NCI-H1417 (cell line): ENCODE measurements around the gene CACNA1A.
"Not testable (repeated sequence)": the region's sequence is repeated elsewhere in the genome, so short reads cannot be mapped to it uniquely, and the experiment has no call there.

ENCODE experiments used
- DNase-seq, 3 experiments: peaks; one replicate each; lab custom pipeline; 2025; lab: John Stamatoyannopoulos, UW

CACNA1A gene

DNA sequence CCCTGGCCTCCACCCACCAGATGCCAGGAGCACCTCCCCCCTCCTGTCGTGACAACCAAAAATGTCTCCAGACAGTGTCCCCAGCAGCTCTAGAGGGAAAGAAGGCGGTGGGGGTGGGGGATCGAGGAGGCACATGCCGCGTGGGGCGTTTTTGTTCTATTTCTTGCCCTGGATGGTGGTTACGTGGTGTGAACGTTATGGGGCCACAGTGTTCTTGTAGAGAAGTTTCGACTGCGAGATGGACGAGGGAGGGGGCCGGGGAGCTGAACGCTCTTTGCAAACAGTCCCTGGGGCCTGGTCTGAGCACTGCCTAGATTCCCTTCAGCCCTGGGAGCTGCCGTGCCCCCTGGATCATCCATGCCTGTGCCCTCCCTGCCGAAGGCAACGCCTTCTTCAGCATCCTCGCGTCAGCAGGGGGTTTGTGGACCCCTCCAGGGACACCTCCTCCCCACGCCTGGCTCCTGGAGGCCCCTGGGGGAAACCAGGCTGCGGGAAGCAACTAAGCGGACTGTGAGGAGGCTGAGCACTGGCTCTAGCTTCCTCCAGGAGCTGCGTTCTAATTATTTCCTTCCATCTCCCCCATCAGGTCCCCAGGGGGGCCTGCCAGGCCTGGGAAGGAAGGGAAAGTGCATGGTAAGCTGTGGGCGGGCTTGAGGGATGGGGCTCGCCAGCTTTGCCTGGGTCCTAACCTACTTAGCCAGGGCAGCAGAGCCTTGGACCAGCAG, 224.6 kb downstream of the CACNA1A start:
- no peak for DNase-seq

DNA sequence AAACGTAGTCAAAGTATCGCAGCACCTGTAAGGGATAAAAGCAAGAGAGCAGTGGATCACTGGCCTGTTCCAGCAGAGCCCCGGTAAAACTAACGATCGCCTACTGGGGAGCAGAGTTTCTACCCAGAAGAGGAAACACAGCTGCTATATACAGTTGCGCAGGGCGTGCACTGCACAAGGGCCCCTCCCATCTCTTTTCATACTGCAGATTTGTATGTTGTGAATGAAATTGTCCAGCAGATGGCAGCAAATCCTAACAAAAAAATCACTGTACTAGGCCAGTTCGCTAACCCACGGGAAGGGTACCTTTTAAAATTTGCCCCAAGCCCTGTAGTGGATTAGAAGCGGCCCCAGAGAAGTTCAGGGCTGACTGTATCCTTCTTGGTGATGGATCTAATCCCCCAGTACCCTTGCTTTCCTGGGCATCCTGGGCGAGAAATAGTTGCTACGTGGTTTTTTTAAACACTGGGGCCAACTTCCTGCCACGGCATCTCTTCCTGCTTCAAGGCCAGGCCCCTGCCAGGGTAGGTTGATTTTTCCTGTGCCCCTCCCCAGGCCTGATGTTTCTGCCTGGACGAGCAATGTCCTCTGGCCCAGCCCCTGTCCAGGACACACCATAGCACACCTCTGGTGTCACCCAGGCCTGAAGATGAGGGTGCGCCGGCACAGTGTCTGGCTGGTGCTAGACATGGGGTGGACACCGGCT, 229.0 kb downstream of the CACNA1A start:
- DNase-seq = peak; percentile 57 to 88 (median 70)

DNA sequence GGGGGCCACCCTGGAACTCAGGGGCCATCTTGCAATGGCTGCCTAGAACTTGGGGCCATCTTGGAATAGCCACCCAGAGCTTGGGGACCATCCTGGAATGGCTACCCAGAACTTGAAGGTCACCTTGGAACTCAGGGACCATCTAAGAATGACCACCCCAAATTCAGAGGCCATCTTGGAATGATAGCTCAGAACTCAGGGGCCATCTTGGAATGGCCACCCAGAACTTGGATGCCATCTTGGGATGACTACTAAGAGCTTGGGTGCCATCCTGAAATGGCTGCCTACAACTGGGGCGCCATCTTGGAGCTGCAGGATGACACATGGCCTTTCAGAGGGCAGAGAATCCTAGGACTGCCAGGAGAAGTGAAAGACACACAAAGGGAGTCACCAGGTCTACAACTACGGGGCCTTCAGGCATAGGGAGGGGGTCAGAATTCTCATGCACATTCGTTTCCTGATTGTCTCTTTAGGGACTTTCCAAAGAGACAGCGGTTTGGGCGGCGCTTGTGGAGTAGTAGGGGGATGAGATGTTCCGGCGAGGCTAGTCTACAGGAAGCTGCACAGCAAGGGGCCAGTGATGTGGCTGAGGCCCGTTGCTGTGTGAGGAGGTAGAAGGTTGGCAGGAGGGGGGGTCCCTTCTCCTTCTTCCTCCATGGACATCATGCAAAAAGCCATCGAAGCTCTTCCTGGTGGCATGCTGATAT, 231.1 kb downstream of the CACNA1A start:
- DNase-seq = no peak

DNA sequence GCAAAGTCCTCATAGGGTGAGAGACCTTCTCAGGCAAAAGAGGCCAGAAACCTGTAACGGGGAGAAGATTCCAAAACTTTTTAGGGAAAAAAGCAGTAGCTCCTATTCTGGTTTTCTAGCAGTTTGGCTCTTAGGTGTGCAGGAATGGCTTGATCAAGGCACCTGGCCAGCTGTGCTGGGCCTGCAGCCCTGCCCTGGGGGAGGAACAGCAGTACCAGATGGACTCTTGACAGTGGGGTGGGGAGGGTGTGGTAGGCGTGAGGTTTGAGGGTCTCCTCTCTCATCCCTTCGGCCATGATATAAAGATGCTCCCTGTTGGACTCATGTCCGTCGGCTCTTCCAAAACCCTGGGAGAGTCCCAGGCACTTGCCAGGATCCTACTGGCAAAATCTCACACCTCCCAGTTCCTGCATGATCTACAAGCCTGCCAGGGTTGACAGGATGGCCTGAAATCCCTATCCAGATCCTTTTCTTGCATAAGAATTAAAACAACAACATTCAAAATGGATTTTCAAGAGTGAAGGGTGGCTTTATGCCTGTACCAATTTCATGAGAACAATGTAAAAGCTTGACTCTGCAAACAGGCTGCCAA, 235.7 kb downstream of the CACNA1A start:
- DNase-seq = no peak

DNA sequence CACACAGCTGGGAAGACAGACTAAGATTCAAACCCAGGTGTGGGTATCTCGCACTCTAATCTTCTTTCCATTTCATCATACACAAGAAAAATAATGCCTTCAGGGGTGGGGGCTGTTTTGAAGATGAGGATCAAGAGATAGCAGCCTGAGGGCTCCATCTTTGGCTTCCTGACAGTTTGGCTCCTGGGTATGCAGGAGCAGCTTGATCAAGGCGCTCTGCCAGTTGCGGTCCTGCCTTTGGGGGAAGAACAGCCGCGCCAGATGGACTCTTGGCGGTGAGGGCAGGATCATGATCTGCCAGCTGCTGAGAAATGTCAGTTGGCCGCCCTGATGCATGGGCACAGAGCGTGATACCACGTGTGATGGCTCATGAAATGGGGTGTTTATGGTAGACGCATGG, 236.9 kb downstream of the CACNA1A start:
- DNase-seq = no peak

DNA sequence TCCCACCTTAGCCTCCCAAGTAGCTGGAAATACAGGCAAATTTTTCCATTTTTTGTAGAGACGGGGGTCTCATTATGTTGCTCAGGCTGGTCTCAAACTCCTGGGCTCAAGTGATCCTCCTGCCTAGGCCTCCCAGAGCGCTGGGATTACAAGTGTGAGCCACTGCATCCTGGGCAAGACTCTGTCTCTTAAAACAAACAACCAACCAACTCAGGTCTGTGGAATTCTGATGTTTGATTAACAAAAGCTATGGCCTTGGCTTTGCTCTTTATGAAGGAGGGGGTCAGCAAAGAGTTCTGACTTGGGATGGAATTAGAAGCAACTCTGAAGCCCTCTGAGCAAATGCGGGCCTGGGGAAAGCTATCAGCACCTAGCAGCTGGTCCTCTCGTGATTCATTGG, 238.4 kb downstream of the CACNA1A start:
- DNase-seq = no peak

DNA sequence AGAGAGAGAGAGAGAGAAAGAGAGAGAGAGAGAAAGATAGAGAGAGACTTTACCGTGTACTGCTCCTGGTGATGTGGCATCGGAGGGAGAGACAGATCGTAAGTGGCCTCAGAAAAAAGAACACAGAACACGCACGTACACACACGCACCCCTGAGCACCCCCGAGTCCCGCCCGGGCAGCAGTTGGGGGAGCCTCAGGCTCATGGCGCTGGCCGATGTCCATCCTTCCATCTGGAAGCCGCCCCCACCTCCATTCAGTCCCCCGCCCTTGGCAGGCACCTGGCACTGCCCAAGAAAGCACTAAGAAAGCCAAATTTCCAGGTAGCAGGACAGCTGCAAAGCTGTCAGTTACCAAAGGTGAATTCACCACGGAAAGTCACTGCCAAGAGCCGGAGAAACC, 239.1 kb downstream of the CACNA1A start:
- no peak for DNase-seq

DNA sequence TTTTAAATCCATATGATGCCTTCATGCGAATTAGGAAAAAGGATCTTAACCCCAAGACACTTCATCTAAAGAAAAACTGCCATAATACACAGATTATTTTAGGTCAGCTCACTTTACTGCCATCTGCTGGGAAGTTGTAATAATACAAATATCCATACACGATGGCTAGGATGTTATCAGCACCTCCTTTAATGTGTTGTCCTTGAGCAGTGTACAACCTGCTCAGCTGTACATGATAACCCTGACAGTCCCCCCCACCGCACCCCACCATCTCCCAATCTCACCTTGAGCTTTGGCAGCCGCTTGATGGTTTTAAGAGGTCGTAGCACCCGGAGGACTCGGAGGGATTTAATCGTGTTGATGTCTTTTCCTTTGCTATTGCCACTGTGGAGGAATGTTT, 243.8 kb downstream of the CACNA1A start:
- peak; percentile 1 to 59 (median 11) for DNase-seq

DNA sequence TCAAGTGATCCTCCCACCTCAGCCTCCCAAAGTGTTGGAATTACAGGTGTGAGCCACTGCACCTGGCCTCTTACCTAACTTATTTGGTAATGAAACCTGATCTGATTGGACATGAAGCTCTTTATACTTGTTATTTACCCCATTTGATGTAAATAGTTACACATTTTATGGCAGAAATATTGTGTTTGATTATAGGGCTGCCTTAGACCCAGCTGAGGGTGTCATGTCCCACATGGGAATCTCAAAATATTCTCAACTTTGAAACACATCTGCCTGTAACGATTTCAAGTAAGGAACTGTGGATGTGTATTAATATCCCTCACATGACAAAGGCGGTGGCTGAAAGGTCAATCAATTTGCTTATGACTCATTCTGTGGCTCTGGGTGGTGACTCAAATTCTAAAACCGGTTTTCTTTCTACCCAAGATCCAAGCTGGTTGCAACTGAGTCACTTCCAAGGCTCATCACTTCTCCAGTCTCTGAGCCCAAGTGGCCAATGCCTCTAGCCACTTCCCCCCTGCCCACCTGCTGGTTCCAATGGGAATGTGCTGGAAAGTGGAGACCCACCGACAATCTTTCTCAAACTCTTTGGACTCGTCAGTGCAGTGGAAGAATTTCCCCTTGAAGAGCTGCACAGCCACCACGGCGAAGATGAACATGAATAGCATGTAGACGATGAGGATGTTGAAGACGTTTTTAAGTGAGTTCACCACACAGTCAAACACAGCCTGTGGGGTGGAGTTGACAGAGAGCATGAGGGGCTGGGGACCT, 245.2 kb downstream of the CACNA1A start:
- DNase-seq = peak in 1 of 3 experiments; percentile 8

DNA sequence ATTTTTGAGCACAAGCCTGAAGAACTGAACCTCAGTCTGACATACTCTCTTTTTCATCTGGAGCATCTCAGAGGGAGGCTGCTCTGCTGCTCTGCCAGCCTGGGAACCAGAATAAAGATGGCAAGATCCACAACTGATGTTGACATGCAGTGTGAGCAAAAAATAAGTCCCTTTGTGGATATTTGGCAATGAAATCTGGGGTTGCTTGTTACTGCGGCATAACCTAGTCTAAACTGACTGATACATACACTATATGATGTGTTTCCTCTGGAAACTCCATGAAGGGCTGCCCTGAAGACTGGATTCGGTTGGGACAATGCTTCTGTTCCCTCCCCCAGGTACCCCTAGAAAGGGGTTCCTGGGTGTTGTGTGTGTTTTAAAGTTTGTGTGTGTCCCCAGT, 249.4 kb downstream of the CACNA1A start:
- no peak for DNase-seq

DNA sequence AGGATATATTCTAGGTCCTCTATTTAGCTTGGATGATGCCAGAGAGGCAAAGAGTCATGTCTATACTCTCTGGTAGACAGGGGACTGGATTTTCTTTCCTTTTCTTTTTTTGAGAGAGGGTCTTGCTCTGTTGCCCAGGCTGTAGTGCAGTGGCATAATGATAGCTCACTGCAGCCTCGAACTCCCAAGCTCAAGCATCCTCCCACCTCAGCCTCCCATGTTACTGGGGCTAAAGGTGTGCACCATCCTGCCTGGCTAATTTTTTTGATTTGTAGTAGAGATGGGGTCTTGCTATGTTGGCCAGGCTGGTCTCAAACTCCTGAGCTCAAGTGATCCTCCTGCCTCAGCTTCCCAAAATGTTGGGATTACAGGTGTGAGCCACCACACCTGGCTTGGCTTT, 249.9 kb downstream of the CACNA1A start:
- not testable (repeated sequence) for DNase-seq

DNA sequence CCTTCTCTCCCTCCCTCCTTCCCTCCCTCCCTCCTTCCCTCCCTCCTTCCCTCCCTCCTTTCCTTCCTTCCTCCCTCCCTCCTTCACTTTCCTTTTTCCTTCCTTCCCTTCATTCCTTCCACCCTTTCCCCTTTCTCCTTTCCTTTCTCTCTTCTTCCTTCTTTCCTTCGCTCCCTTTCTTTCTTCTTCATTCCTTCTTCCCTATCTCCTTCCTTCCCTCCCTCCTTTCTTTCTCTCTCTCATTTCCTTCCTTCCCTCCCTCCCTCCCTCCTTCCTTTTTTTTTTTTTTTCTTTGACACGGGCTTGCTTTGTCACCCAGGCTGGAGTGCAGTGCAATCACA, 250.6 kb downstream of the CACNA1A start:
- no peak for DNase-seq

DNA sequence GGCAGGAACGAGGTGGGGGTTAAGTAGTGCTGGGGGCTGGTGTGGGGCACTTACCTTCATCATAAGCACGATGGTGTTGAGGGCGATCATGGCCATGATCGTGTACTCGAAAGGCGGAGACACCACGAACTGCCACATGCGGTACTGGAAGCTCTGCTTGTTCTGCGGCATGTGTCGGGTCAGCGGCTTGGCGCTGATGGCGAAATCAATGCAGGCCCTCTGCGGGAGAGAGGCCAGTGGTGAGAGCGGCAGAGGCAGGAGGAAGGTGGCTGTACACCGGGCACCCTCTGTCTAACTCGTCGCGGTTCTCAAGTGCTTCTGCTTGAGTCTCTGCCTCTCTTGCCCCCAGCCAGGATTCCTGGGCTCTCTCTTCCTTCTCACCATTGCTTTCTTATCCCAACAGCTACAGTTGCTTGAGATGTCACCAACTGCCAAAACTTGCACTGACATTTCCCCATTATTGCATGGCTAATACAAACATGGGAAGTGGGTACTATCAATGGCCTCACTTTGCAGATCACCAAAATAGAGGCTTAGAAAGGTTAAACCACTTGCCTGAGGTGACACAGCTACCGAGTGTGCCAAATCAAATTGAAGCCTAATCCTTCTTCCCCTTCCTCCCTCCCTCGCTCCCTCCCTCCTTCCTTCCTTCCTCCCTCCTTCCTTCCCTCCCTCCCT, 251.1 kb downstream of the CACNA1A start:
- no peak for DNase-seq

DNA sequence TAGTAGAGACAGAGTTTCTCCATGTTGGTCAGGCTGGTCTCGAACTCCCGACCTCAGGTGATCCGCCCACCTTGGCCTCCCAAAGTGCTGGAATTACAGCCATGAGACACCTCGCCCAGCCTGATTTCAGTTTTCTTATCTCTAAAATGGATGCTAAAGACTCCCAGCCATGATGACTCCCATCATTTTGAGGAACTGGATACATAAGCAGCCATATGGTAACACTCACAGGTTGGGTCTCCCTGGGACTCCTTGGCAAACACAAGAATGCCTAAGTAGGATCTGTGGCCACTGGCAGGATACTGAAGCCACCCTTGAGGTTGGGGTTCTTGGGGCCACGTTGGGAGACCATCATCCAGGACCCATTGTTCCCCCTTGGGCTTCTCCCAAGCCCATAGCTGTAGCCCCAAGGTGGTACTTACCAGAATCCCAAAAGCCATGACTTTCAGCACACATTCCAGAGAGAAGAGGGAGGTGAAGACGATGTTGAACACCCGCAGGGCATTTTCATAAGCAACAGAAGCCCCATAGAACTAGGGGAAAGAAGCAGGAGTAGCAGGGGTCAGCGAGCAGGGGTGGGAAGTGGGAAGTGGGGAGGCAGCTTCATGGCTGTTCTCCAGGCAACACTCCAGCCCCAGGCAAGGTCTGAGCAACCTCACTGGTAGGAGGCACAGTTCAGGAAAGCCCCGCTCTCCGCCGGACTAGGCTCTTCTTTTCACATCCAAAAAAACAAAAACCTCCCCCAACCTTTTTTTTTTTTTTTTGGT, 253.5 kb downstream of the CACNA1A start:
- DNase-seq = no peak

DNA sequence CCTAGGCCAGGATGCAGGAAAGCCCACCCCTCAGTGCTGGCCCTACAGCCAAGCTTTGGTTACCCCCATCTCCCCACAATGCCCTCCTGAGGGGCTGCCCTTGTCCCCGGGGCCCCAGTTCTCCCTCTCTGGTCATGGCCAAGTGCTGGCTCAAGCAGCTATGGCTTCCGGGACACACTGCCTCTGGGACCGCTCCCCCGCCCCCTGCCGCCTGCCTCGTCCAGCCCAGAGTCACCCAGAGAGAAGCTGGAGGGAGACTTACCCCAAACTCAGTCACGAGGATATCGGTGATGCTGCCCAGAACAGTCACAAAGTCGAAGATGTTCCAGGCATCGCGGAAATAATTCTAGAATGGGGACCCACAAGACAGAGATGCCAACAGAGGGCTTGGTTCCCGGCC, 261.4 kb downstream of the CACNA1A start:
- DNase-seq = no peak

DNA sequence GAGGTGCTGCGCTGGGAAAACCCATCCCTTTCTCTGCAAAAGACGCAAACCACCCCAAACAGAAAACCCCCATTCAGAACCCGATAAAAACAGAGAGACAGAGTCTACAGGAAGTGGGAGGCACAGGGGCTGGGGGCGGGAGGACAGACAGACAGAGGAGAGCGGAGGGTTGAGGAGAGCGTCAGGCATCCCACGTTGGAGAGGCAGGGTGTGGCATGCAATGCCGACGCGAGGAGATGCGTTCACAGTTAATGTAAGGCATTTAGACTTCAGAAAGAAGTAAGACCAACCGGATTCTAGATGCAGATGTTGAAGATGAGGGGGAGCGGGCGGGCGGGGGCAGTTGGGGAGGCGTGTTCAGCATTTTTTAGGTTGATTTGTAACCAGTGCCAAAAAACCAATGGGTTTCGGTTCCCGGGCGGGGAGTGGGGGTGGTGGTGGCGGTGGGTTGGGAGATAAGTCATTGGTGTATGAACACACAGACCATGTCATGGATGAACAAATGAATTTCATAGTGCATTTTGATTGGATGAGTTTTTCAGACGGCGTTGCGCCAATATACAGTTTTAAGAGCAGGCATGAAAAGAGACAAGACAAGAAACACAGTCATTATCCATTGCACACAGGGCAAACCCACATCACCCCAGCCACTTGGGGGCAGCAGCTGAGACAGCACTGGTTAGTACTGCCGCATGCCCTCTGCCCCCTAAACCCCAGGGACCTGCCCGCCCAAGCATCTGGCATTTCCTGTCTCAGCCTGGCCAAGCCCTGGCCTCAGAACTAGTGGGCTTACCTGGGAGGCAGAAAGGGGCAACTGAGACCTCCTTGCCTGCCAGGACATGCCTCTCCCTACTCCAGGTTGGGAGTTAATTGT, 264.8 kb downstream of the CACNA1A start:
- DNase-seq = no peak

DNA sequence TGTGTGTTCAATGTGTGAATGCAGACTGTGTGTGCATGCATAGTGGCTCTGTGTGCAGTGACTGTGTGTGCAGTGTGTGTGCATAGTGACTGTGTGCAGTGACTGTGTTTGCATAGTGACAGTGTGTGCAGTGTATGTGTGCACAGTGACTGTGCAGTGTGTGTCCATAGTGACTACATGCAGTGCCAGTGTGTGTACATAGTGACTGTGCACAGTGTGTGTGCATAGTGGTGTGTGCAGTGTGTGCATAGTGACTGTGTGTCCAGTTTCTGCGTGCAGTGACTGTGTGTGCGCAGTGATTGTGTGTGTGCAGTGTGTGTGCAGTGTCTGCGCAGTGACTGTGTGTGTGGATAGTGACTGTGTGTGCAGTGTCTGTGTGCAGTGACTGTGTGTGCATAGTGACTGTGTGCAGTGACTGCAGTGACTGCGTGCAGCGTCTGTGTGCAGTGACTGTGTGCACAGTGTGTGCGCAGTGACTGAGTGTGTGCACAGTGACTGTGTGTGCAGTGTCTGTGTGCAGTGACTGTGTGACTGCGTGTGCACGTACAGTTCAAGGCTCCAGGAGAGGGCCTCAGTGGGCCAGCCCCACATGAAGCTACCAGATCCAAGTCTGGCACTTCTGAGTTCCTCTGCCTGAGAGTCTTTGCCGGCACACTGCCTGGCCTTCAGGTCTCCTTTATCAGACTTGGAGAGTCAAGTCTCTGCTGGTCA, 265.8 kb downstream of the CACNA1A start:
- DNase-seq = no peak

DNA sequence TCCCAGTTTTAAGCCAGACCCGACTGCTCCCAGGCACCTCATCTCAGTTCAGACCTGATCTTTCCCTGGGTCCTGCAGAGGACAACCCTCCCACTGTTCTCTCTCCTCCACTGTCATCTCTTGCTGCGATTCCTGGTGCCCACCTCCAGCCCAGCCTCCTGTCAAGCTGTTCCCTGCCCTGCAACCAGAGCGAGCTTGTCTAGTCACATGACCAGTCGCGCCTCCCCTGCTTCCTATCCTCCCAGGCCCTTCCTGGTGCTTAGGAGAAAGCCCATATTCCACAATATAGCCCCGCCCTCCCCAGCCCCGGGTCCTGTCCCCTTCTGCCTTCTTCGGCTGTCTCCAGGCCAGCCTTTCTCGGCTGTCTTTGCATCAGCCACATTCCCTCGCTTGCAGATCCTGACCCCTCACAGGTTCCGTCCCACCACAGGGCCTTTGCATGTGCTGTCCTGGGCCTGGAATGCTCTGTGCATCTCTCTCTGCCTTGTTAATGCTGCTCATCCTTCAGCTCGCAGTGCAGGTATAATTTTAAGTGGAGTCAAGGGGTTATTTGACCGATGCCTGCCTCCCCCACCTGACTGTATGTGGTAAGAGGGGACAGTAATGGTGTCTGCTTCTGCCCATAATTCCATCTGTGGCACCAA, 267.3 kb downstream of the CACNA1A start:
- no peak for DNase-seq

DNA sequence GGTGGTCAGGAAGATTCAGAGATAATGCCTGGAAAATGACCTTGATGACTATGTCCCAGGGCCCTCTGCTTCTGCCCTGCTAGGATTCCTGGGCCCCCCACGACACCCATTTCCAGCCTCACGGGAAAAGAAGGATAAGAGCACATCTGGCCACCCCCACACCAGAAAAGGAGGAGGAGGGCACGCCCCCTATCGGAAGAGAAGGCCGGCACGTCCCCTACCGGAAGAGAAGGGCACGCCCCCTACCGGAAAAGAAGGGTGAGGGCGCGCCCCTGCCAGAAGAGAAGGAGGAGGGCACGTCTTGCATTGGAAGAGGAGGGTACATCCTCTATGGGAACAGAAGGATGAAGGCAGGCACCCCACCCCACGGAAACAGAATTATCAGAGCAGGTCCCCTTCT, 271.8 kb downstream of the CACNA1A start:
- no peak for DNase-seq
